Measurements from ENCODE around the gene MED15. TPM values are rescaled to one million over a fixed set of nuclear protein-coding genes. Genes with fewer than 3 reads are reported as not detected.
A peak's percentile ranks its signal among the peaks of the same experiment; 100 is the strongest.

The MED15 gene
- total and polyA plus RNA-seq, 2 of the 4 experiments (the other 2 are of a cell fraction) = 19.0 to 68.8 TPM

DNA sequence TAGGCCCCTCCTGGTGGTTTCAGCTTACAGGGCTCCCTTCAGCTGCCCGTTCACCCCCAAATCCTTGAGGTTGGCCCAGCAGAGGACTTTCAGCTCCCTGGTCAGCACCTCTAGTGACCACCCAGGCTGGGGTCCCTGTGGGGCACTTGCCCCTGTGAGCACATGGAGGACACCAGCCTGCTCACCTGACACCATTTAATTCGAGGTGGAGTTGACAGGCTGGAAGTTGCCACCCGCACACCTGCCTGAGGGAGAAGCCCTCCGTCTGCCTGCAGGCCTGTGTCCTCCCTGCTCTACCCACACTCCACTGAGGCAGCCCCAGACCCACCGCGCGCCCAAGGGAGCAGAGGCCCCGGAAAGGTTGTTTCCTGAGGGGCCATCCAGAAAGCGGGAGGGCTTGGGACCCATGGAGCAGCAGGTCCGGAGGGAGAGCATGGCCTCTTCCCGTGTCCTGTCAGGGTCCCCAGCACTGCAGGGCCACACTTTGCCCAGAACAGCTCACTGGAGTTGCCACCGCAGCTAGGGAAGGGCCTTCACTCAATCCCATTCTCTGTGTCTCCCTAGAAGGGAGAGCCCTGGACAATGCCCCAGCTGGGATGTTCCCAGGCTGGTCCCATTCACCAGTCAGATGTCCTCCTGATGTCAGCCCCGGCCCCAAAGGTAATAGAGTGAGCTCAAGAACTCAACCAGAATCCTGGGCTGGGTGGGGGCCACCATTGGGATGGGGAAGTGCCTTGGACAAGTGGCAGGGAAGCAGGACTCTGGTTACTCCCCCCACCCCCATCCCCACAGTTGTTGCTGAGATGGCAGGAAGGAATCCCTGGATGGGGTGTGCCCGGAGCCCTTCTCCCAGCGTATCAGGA, 82.4 kb downstream of the MED15 start:
- dilution Hi-C loops (cut with HindIII; ENCODE audit: low sequenced_read_pairs, unreplicated experiment) (no loop called here), in situ Hi-C loops (cut with MboI; ENCODE audit: low sequenced_read_pairs) (no loop called here), intact Hi-C loops (cut with micrococcal nuclease) (no loop called here)
- DNase-seq (no peak), ATAC-seq (ENCODE audit: low read depth) (no peak)
- no peak overlapping the region for H2AFZ ChIP-seq (replicated peaks; ENCODE audit: low read length, poor library complexity)
- no peak overlapping the region for H3K56ac ChIP-seq (ENCODE audit: extremely low read depth, insufficient read depth, low read length)
- H2BK120ac ChIP-seq (ENCODE audit: low read depth, low read length) = no peak overlapping the region
- H3K23ac ChIP-seq (ENCODE audit: low read depth, low read length) = no peak overlapping the region
- H4K20me1 ChIP-seq (ENCODE audit: insufficient read depth, low read length) = peaks cover 3% of the 10 kb centered on the region; the same call in 1 of the 2 replicates
- no peaks in the 10 kb centered on the region; the same call in 1 of the 2 replicates for H3K4me1 ChIP-seq (ENCODE audit: control insufficient read depth, insufficient read depth, low read length)
- 55% methylated on average over 2 of the region's 15 CpGs; no CpG with 5 or more reads in 1 of the 2 experiments for WGBS, 2 experiments (ENCODE audit: extremely low coverage in 2 of 2, insufficient read length in 1 of 2)
- no peak overlapping the region for H3K27ac ChIP-seq (ENCODE audit: insufficient read depth, low read length)
- ChIA-PET CTCF (no interaction called here), POLR2A (ENCODE audit: unreplicated experiment) (no interaction called here)
- H3K9me1 ChIP-seq (ENCODE audit: insufficient read depth, low read length) = no peaks in the 10 kb centered on the region
- 0 out of 2 replicates have a peak overlapping the region, but pooled peaks have one; percentile 16 for H2AK5ac ChIP-seq (ENCODE audit: low read depth, low read length)
- no peak overlapping the region for H2BK15ac ChIP-seq (ENCODE audit: low read depth, low read length)
- H2AK9ac ChIP-seq (replicated peaks; ENCODE audit: low read depth, low read length, poor library complexity) = peak overlapping the region; percentile 65
- no peak overlapping the region for H2BK20ac ChIP-seq (ENCODE audit: low read depth, low read length)
- H4K91ac ChIP-seq (ENCODE audit: insufficient read depth, low read depth, low read length) = no peak overlapping the region
- H3K4me2 ChIP-seq (ENCODE audit: low read depth, low read length) = no peak overlapping the region
- H4K5ac ChIP-seq (ENCODE audit: low read depth, low read length) = no peak overlapping the region
- BruUV-seq (replicated peaks) = no TSS peak
- no peaks in the 10 kb centered on the region for H3K9me3 ChIP-seq (ENCODE audit: control insufficient read depth, insufficient read depth, low read length)
- H4K8ac ChIP-seq (ENCODE audit: low read depth in 2 of 2, low read length in 2 of 2) = no peak overlapping the region
- H3K9ac ChIP-seq (ENCODE audit: low read depth, low read length) = no peak overlapping the region
- H3K36me3 ChIP-seq (ENCODE audit: control insufficient read depth, insufficient read depth, low read length) = peaks cover 32% of the 10 kb centered on the region
- no peaks in the 10 kb centered on the region for H3K79me1 ChIP-seq (ENCODE audit: low read depth in 1 of 2, low read length in 2 of 2)
- no peaks in the 10 kb centered on the region for H3K27me3 ChIP-seq (ENCODE audit: control insufficient read depth, insufficient read depth, low read length)
- H3K4ac ChIP-seq (ENCODE audit: low read depth, low read length) = no peak overlapping the region
- H3K18ac ChIP-seq (ENCODE audit: low read depth, low read length) = no peak overlapping the region
- H2BK5ac ChIP-seq (ENCODE audit: low read depth, low read length, poor library complexity, severe bottlenecking) = no peak overlapping the region
- TF ChIP-seq POLR2A (IDR thresholded peaks at IDR 0.05; ENCODE audit: low read depth, low read length) (no peak), RAD21 (IDR thresholded peaks at IDR 0.05; ENCODE audit: low read length) (no peak), NFE2L2 (IDR thresholded peaks at IDR 0.05; ENCODE audit: low read depth, low read length) (no peak), ELK1 (IDR thresholded peaks at IDR 0.05; ENCODE audit: borderline replicate concordance, low read depth, low read length) (no peak), CHD1 (IDR thresholded peaks at IDR 0.05; ENCODE audit: low read depth, low read length) (no peak), MAFK (IDR thresholded peaks at IDR 0.05; ENCODE audit: low read depth, low read length) (no peak), CEBPB (IDR thresholded peaks at IDR 0.05; ENCODE audit: low read depth, low read length) (no peak), SMC3 (IDR thresholded peaks at IDR 0.05; ENCODE audit: low read depth, low read length) (no peak), RCOR1 (IDR thresholded peaks at IDR 0.05; ENCODE audit: insufficient replicate concordance, low read length) (no peak), MXI1 (IDR thresholded peaks at IDR 0.05; ENCODE audit: borderline replicate concordance, low read depth, low read length) (no peak)
- H3K14ac ChIP-seq (replicated peaks; ENCODE audit: low read depth, low read length) = no peak overlapping the region
- no peak overlapping the region for H3K4me3 ChIP-seq (ENCODE audit: insufficient read depth, low read depth, low read length)

Measured in IMR-90 (cell line).